ENCODE measurements around the gene STRAP.
"Not testable (repeated sequence)": the region's sequence is repeated elsewhere in the genome, so short reads cannot be mapped to it uniquely, and the experiment has no call there.

The STRAP gene

GRCh38 chr12:15928870-15929571 is 46.8 kb downstream of the STRAP start:
- DNase-seq = no peak

- no peak for DNase-seq
Measured at GRCh38 chr12:15931590-15932053, 49.4 kb downstream of the STRAP start.

GRCh38 chr12:15932327-15932726 is 50.1 kb downstream of the STRAP start:
- no peak for DNase-seq

GRCh38 chr12:15932971-15933370 is 50.8 kb downstream of the STRAP start:
- no peak for DNase-seq

GRCh38 chr12:15933751-15934150 is 51.6 kb downstream of the STRAP start:
- no peak for DNase-seq

- DNase-seq = no peak
Measured at GRCh38 chr12:15936751-15937150, 54.6 kb downstream of the STRAP start.

- no peak for DNase-seq
Measured at GRCh38 chr12:15937902-15938301, 55.7 kb downstream of the STRAP start.

- DNase-seq = no peak
Measured at GRCh38 chr12:15939111-15939510, 56.9 kb downstream of the STRAP start.

- DNase-seq = no peak
Measured at GRCh38 chr12:15942475-15942874, 60.3 kb downstream of the STRAP start.

GRCh38 chr12:15943519-15943918 is 61.3 kb downstream of the STRAP start:
- not testable (repeated sequence) for DNase-seq

- not testable (repeated sequence) for DNase-seq
Measured at GRCh38 chr12:15948461-15948860, 66.3 kb downstream of the STRAP start.

All from activated gamma-delta T cell treated with Interleukin-2 at 50 U/mL for 16 hours (primary cell).